ENCODE measurements around the gene ARHGAP10.

Gene ARHGAP10

GRCh38 chr4:148015058-148015457 lies 283.2 kb downstream of the ARHGAP10 start:
- no peak overlapping the region for H3K4me3 ChIP-seq (replicated peaks; ENCODE audit: low read depth, low read length)
- DNase-seq (ENCODE audit: extremely low read depth, low read depth), result no peak
- TF ChIP-seq CTCF (IDR thresholded peaks at IDR 0.05; ENCODE audit: low read depth, low read length, missing control alignments), result no peak

GRCh38 chr4:148015468-148015867 lies 283.6 kb downstream of the ARHGAP10 start:
- no peak for DNase-seq (ENCODE audit: extremely low read depth, low read depth)
- no peak overlapping the region for H3K4me3 ChIP-seq (replicated peaks; ENCODE audit: low read depth, low read length)
- TF ChIP-seq CTCF (IDR thresholded peaks at IDR 0.05; ENCODE audit: low read depth, low read length, missing control alignments), result no peak

GRCh38 chr4:148016063-148016637 lies 284.3 kb downstream of the ARHGAP10 start:
- no peak for DNase-seq (ENCODE audit: extremely low read depth, low read depth)
- H3K4me3 ChIP-seq (replicated peaks; ENCODE audit: low read depth, low read length), result no peak overlapping the region
- TF ChIP-seq CTCF (IDR thresholded peaks at IDR 0.05; ENCODE audit: low read depth, low read length, missing control alignments), result no peak

- no peak for TF ChIP-seq CTCF (IDR thresholded peaks at IDR 0.05; ENCODE audit: low read depth, low read length, missing control alignments)
- H3K4me3 ChIP-seq (replicated peaks; ENCODE audit: low read depth, low read length), result no peak overlapping the region
- no peak for DNase-seq (ENCODE audit: extremely low read depth, low read depth)
These were observed 285.9 kb downstream of the ARHGAP10 start for GRCh38 chr4:148017801-148018200.

GRCh38 chr4:148021686-148022085 lies 289.8 kb downstream of the ARHGAP10 start:
- DNase-seq (ENCODE audit: extremely low read depth, low read depth), result no peak
- no peak overlapping the region for H3K4me3 ChIP-seq (replicated peaks; ENCODE audit: low read depth, low read length)
- TF ChIP-seq CTCF (IDR thresholded peaks at IDR 0.05; ENCODE audit: low read depth, low read length, missing control alignments), result no peak

- DNase-seq (ENCODE audit: extremely low read depth, low read depth), result no peak
- no peak for TF ChIP-seq CTCF (IDR thresholded peaks at IDR 0.05; ENCODE audit: low read depth, low read length, missing control alignments)
These were observed 291.1 kb downstream of the ARHGAP10 start for GRCh38 chr4:148022975-148023374.

More at GRCh38 chr4:148022975-148023374, 291.1 kb downstream of the ARHGAP10 start:
- H3K4me3 ChIP-seq (replicated peaks; ENCODE audit: low read depth, low read length), result no peak overlapping the region
